ENCODE data around the gene MIPOL1. TPM values are rescaled to one million over a fixed set of nuclear protein-coding genes. Genes with fewer than 3 reads are reported as not detected.

Gene MIPOL1
- total and polyA plus RNA-seq, 4 experiments from 2014 or later = 0.25 to 0.98 (median 0.69) TPM

DNA sequence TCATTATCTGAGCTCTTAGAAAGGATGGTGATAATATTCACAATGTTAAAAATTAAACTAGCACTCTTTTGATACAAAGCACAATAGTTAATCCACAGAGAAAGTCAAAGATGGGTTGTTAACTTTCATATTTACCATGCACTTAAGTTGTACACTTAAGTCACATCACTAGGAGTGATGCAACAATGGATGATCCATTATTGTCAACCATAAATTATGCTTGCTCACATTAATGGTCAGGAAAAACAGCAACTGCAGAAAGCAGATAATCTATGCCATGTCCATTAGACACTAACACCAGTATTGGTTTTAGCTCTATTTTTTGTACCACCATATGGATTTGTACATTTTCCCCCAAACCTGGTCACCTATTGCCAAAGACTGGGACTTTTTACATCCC is 201.8 kb downstream of the MIPOL1 start:
- H3K4me3 ChIP-seq (ENCODE audit: low read length in 2 of 2) = no peak overlapping the region
- CTCF ChIA-PET (ENCODE audit: partially characterized antibody) = no interaction called here
- H3K4me1 ChIP-seq (ENCODE audit: insufficient read depth, low read length) = no peaks in the 10 kb centered on the region
- no peaks in the 10 kb centered on the region for H3K36me3 ChIP-seq (ENCODE audit: insufficient read depth, low read length)
- no peak for DNase-seq
- H3K4me3 Mint-ChIP-seq = no peak overlapping the region
- POLR2A ChIA-PET (ENCODE audit: partially characterized antibody) = no interaction called here
- H3K27me3 Mint-ChIP-seq = no peaks in the 10 kb centered on the region
- no peaks in the 10 kb centered on the region for H3K27me3 ChIP-seq (ENCODE audit: insufficient read depth, low read length)
- intact Hi-C loops (cut with micrococcal nuclease) = no loop called here
- no peaks in the 10 kb centered on the region for H3K9me3 ChIP-seq (ENCODE audit: control insufficient read depth in 1 of 2, low read length in 2 of 2)
- H3K9me3 Mint-ChIP-seq = peaks cover 0 to 49% (median 18%) of the 10 kb centered on the region in 8 donors
- no peak overlapping the region for H3K27ac Mint-ChIP-seq
- H3K4me1 Mint-ChIP-seq = no peaks in the 10 kb centered on the region
- H3K36me3 Mint-ChIP-seq = no peaks in the 10 kb centered on the region
- no peak overlapping the region for H3K27ac ChIP-seq (ENCODE audit: low read depth, low read length)

DNA sequence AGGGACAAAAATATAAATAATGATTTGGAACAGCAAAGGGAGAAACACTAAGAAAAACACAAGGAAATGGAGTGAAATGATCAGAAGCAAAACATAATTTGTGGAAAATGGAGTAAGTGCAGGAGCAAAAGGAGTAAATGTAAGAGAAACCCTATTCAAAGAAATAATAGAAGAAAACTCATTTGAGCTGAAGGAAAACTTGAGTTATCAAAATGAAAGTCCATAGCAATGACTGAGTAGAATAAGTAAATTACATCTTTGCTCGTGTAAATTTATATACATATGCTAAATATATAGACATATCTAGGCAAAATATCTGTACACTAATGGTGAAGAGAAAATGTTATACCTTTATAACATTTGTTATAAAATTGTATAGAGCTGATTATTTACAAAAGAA is 203.4 kb downstream of the MIPOL1 start:
- Histone ChIP-seq H3K4me1 (ENCODE audit: insufficient read depth, low read length) (no peaks in the 10 kb centered on the region), H3K27ac (ENCODE audit: low read depth, low read length) (no peak overlapping the region), H3K27me3 (ENCODE audit: insufficient read depth, low read length) (no peaks in the 10 kb centered on the region), H3K36me3 (ENCODE audit: insufficient read depth, low read length) (no peaks in the 10 kb centered on the region), H3K9me3 (ENCODE audit: control insufficient read depth in 1 of 2, low read length in 2 of 2) (no peaks in the 10 kb centered on the region), H3K4me3 (ENCODE audit: low read length in 2 of 2) (no peak overlapping the region)
- ChIA-PET POLR2A (ENCODE audit: partially characterized antibody) (no interaction called here), CTCF (ENCODE audit: partially characterized antibody) (no interaction called here)
- Mint-ChIP-seq H3K4me1 (no peaks in the 10 kb centered on the region), H3K27me3 (no peaks in the 10 kb centered on the region), H3K36me3 (no peaks in the 10 kb centered on the region), H3K4me3 (no peak overlapping the region), H3K27ac (no peak overlapping the region), H3K9me3 (peaks cover 0 to 41% (median 15%) of the 10 kb centered on the region in 8 donors)
- intact Hi-C loops (cut with micrococcal nuclease) = no loop called here
- no peak for DNase-seq

DNA sequence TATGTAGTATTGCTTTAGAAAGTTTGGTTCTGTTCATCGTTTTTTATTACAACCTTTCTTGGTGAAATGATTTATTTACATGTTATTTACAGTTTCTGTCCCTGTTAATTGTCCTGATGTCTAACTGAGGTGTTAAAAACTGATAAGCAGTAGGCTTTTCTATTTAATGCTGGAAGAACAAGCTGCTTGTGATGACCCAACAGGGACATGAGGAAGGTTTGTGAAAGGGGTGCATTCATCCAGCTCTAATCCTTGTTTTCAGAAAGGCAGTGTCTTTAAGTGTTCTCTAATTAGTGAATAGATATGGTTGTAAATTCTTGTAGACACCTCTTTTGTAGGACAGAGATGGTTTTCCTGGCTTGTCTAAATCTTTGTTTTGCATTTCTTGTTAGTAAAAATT is 205.9 kb downstream of the MIPOL1 start:
- POLR2A ChIA-PET (ENCODE audit: partially characterized antibody) = no interaction called here
- Histone ChIP-seq H3K9me3 (ENCODE audit: control insufficient read depth in 1 of 2, low read length in 2 of 2) (no peaks in the 10 kb centered on the region), H3K36me3 (ENCODE audit: insufficient read depth, low read length) (no peaks in the 10 kb centered on the region), H3K4me3 (ENCODE audit: low read length in 2 of 2) (no peak overlapping the region), H3K27ac (ENCODE audit: low read depth, low read length) (no peak overlapping the region), H3K4me1 (ENCODE audit: insufficient read depth, low read length) (no peaks in the 10 kb centered on the region), H3K27me3 (ENCODE audit: insufficient read depth, low read length) (no peaks in the 10 kb centered on the region)
- CTCF ChIA-PET (ENCODE audit: partially characterized antibody) = no interaction called here
- Mint-ChIP-seq H3K27me3 (no peaks in the 10 kb centered on the region), H3K36me3 (no peaks in the 10 kb centered on the region), H3K9me3 (peaks cover 0 to 26% (median 7%) of the 10 kb centered on the region in 8 donors), H3K4me3 (no peak overlapping the region), H3K27ac (no peak overlapping the region), H3K4me1 (no peaks in the 10 kb centered on the region)
- intact Hi-C loops (cut with micrococcal nuclease) = no loop called here
- no peak for DNase-seq

DNA sequence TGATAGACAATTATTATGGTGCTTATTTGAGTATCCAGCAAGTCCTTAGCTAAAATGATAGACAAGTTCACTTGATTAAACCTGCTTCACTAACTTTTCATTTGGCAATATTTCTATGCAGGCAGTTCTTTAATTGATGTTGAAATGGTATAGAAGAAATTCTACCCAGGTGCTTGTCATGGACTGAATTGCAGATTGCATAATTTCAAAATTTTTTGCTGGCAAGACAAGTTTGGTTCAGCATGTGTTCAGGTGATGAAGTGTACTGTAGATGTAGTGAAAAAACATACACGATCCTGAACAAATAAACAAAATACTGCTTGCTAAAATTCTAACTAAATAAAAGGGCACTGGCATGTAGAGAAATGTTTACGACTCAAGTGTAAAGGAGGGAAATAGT is 208.4 kb downstream of the MIPOL1 start:
- Mint-ChIP-seq H3K27ac (no peak overlapping the region), H3K4me3 (no peak overlapping the region), H3K36me3 (no peaks in the 10 kb centered on the region), H3K9me3 (peaks cover 0 to 8% (median 1%) of the 10 kb centered on the region in 8 donors), H3K4me1 (no peaks in the 10 kb centered on the region), H3K27me3 (no peaks in the 10 kb centered on the region)
- no peaks in the 10 kb centered on the region for H3K9me3 ChIP-seq (ENCODE audit: control insufficient read depth in 1 of 2, low read length in 2 of 2)
- no peaks in the 10 kb centered on the region for H3K36me3 ChIP-seq (ENCODE audit: insufficient read depth, low read length)
- intact Hi-C loops (cut with micrococcal nuclease) = no loop called here
- H3K4me1 ChIP-seq (ENCODE audit: insufficient read depth, low read length) = no peaks in the 10 kb centered on the region
- POLR2A ChIA-PET (ENCODE audit: partially characterized antibody) = no interaction called here
- no peaks in the 10 kb centered on the region for H3K27me3 ChIP-seq (ENCODE audit: insufficient read depth, low read length)
- no peak overlapping the region for H3K27ac ChIP-seq (ENCODE audit: low read depth, low read length)
- CTCF ChIA-PET (ENCODE audit: partially characterized antibody) = no interaction called here
- DNase-seq = no peak
- no peak overlapping the region for H3K4me3 ChIP-seq (ENCODE audit: low read length in 2 of 2)

DNA sequence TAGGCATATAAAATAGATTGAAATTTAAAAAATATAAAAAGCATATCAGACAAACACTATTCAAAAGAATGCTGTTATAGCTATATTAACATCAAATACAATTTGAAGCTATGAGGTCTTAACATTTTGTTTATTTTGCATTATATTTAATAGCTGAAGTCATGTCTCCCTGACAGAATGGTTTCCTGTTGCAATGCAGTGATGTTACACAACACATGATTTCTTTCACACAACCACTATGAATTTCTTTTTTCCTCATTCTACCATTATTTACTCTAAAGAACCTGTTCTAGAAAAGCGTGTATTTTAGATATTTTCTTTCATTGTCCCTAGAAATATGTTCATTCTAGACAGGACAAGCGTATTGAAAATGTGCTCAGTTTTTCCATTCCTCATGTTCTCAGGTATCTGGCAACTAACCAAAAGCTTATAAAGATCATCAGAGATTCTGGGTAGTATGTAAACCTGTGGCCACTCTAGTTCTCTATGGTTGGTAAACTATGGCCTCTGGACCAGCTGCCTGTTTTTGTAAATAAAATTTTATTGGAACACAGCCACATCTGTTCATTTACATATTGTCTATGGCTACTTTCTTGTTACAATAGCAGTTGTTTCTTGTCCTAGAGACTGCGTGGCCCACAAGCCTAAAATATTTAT is 213.5 kb downstream of the MIPOL1 start:
- intact Hi-C loops (cut with micrococcal nuclease) = no loop called here
- no peak overlapping the region for H3K27ac Mint-ChIP-seq

DNA sequence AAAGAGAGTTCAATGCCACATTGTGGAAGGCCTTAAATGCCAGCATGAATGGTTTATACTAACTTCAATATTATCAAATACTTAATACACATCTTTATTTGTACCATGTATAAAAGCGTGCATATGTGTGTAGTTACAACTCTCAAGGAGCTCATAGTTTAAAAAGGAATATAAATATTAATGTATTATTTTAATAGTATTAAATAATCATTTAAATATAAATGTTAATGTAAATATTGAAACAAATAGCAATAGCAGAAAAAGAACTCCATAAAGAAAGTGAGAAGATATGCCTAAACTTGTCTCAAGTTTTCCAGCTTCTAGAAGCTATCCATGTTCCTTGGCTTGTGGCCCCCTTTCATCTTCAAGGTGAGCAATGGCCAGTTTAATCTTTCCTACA is 215.3 kb downstream of the MIPOL1 start:
- Histone ChIP-seq H3K27ac (ENCODE audit: low read depth, low read length) (no peak overlapping the region), H3K4me1 (ENCODE audit: insufficient read depth, low read length) (no peaks in the 10 kb centered on the region), H3K9me3 (ENCODE audit: control insufficient read depth in 1 of 2, low read length in 2 of 2) (no peaks in the 10 kb centered on the region), H3K27me3 (ENCODE audit: insufficient read depth, low read length) (no peaks in the 10 kb centered on the region), H3K36me3 (ENCODE audit: insufficient read depth, low read length) (no peaks in the 10 kb centered on the region), H3K4me3 (ENCODE audit: low read length in 2 of 2) (no peak overlapping the region)
- H3K36me3 Mint-ChIP-seq = no peaks in the 10 kb centered on the region
- ChIA-PET POLR2A (ENCODE audit: partially characterized antibody) (no interaction called here), CTCF (ENCODE audit: partially characterized antibody) (no interaction called here)
- H3K4me1 Mint-ChIP-seq = no peaks in the 10 kb centered on the region
- no peak for DNase-seq
- H3K9me3 Mint-ChIP-seq = peaks cover 0 to 7% (median under 1%) of the 10 kb centered on the region in 8 donors
- intact Hi-C loops (cut with micrococcal nuclease) = no loop called here
- H3K4me3 Mint-ChIP-seq = no peak overlapping the region
- no peak overlapping the region for H3K27ac Mint-ChIP-seq
- H3K27me3 Mint-ChIP-seq = no peaks in the 10 kb centered on the region

More for the DNA sequence above, 213.5 kb downstream of the MIPOL1 start:
- Histone ChIP-seq H3K27me3 (ENCODE audit: insufficient read depth, low read length) (no peaks in the 10 kb centered on the region), H3K36me3 (ENCODE audit: insufficient read depth, low read length) (no peaks in the 10 kb centered on the region), H3K27ac (ENCODE audit: low read depth, low read length) (no peak overlapping the region), H3K4me3 (ENCODE audit: low read length in 2 of 2) (no peak overlapping the region), H3K4me1 (ENCODE audit: insufficient read depth, low read length) (no peaks in the 10 kb centered on the region), H3K9me3 (ENCODE audit: control insufficient read depth in 1 of 2, low read length in 2 of 2) (no peaks in the 10 kb centered on the region)
- CTCF ChIA-PET (ENCODE audit: partially characterized antibody) = no interaction called here
- no peaks in the 10 kb centered on the region for H3K36me3 Mint-ChIP-seq
- POLR2A ChIA-PET (ENCODE audit: partially characterized antibody) = no interaction called here
- H3K4me3 Mint-ChIP-seq = no peak overlapping the region
- no peaks in the 10 kb centered on the region for H3K27me3 Mint-ChIP-seq
- H3K4me1 Mint-ChIP-seq = no peaks in the 10 kb centered on the region
- peaks cover 0 to 6% (median under 1%) of the 10 kb centered on the region in 8 donors for H3K9me3 Mint-ChIP-seq
- no peak for DNase-seq

DNA sequence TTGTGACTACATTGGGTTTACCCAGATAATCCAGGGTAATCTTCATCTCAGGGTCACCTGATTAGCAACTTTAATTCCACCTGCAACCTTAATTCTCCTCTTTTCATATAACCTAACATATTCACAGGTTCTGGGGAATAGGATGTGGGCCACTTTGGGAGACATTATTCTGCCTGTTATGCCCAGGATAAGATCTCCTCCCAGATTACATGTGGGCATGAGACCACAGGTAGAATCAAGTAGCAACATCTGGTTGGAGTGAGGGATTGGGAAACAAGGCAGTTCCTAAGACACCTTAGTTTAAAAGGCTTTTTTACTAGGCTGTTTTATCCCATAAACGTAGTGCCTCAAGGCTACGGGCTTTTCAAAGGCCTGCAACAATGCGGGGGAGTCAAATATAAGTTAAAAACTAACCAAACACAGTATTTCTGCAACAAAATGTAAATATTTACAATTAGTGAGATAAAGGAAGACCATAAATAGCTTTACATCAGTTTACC is 215.8 kb downstream of the MIPOL1 start:
- no peaks in the 10 kb centered on the region for H3K36me3 ChIP-seq (ENCODE audit: insufficient read depth, low read length)
- no peak overlapping the region for H3K27ac Mint-ChIP-seq
- peaks cover 0 to 6% (median under 1%) of the 10 kb centered on the region in 8 donors for H3K9me3 Mint-ChIP-seq
- no peak for DNase-seq
- no peaks in the 10 kb centered on the region for H3K27me3 ChIP-seq (ENCODE audit: insufficient read depth, low read length)
- H3K4me1 Mint-ChIP-seq = no peaks in the 10 kb centered on the region
- no peaks in the 10 kb centered on the region for H3K27me3 Mint-ChIP-seq
- no peaks in the 10 kb centered on the region for H3K36me3 Mint-ChIP-seq
- no peak overlapping the region for H3K4me3 Mint-ChIP-seq
- POLR2A ChIA-PET (ENCODE audit: partially characterized antibody) = no interaction called here
- CTCF ChIA-PET (ENCODE audit: partially characterized antibody) = no interaction called here
- intact Hi-C loops (cut with micrococcal nuclease) = no loop called here
- no peaks in the 10 kb centered on the region for H3K9me3 ChIP-seq (ENCODE audit: control insufficient read depth in 1 of 2, low read length in 2 of 2)
- H3K4me3 ChIP-seq (ENCODE audit: low read length in 2 of 2) = no peak overlapping the region
- H3K4me1 ChIP-seq (ENCODE audit: insufficient read depth, low read length) = no peaks in the 10 kb centered on the region
- no peak overlapping the region for H3K27ac ChIP-seq (ENCODE audit: low read depth, low read length)

DNA sequence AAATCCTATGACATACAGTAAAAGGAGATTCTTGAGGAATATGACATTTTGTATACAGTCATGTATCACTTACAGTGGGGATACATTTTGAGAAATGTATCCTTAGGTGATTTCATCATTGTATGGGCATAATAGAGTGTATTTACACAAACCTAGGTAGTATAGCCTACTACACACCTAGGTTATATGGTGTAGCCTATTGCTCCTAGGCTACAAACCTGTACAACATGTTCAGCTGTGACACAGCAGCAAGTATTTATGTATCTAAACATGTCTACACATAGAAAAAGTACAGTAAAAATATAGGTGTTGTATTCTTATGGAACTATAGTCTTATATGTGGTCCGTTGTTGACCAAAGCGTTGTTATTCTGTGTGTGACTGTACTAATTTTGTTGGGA is 218.5 kb downstream of the MIPOL1 start:
- no peaks in the 10 kb centered on the region for H3K4me1 Mint-ChIP-seq
- H3K4me3 Mint-ChIP-seq = no peak overlapping the region

More for the DNA sequence above, 218.5 kb downstream of the MIPOL1 start:
- Histone ChIP-seq H3K36me3 (ENCODE audit: insufficient read depth, low read length) (no peaks in the 10 kb centered on the region), H3K27ac (ENCODE audit: low read depth, low read length) (no peak overlapping the region), H3K4me1 (ENCODE audit: insufficient read depth, low read length) (no peaks in the 10 kb centered on the region), H3K27me3 (ENCODE audit: insufficient read depth, low read length) (no peaks in the 10 kb centered on the region), H3K4me3 (ENCODE audit: low read length in 2 of 2) (no peak overlapping the region), H3K9me3 (ENCODE audit: control insufficient read depth in 1 of 2, low read length in 2 of 2) (no peaks in the 10 kb centered on the region)
- ChIA-PET CTCF (ENCODE audit: partially characterized antibody) (no interaction called here), POLR2A (ENCODE audit: partially characterized antibody) (no interaction called here)
- peaks cover 0 to 6% (median under 1%) of the 10 kb centered on the region in 8 donors for H3K9me3 Mint-ChIP-seq
- intact Hi-C loops (cut with micrococcal nuclease) = no loop called here
- DNase-seq = no peak
- no peaks in the 10 kb centered on the region for H3K36me3 Mint-ChIP-seq
- H3K27me3 Mint-ChIP-seq = no peaks in the 10 kb centered on the region
- no peak overlapping the region for H3K27ac Mint-ChIP-seq

Measured in CD4-positive, alpha-beta memory T cell (primary cell).